Skeletal muscle tissue (tissue), 4 donors: ENCODE measurements around the gene KY. TPM values are rescaled to one million over a fixed set of nuclear protein-coding genes. Genes with fewer than 3 reads are reported as not detected.

ENCODE experiments used
- H3K27ac ChIP-seq: one replicate; pipeline ENCODE4 v1.7.0; 2013; ENCODE audit warnings: mild to moderate bottlenecking, low read depth, low read length, inconsistent platforms
- H3K27me3 ChIP-seq, 3 donors: one replicate each; pipeline ENCODE4 v1.7.0; 2013; ENCODE audit warnings: low read length in 3 of 3; ENCODE audit not compliant: control insufficient read depth in 3 of 3, insufficient read depth in 3 of 3
- H3K36me3 ChIP-seq, 3 donors: one replicate each; pipeline ENCODE4 v1.7.0; 2013; ENCODE audit warnings: low read length in 3 of 3; ENCODE audit not compliant: control insufficient read depth in 3 of 3, insufficient read depth in 3 of 3
- H3K4me1 ChIP-seq, 3 donors: one replicate each; pipeline ENCODE4 v1.7.0; 2013; ENCODE audit warnings: low read length in 3 of 3, mild to moderate bottlenecking in 3 of 3; ENCODE audit not compliant: control insufficient read depth in 3 of 3, insufficient read depth in 3 of 3
- H3K4me3 ChIP-seq, 3 donors: one replicate each; pipeline ENCODE4 v1.7.0; 2013; ENCODE audit warnings: low read length in 3 of 3
- H3K9ac ChIP-seq, 3 donors: one replicate each; pipeline ENCODE4 v1.7.0; 2013; ENCODE audit warnings: low read length in 3 of 3, mild to moderate bottlenecking in 3 of 3, moderate library complexity in 2 of 3, low read depth in 1 of 3
- H3K9me3 ChIP-seq, 3 donors: one replicate each; pipeline ENCODE4 v1.7.0; 2013; ENCODE audit warnings: low read length in 3 of 3; ENCODE audit not compliant: control insufficient read depth in 3 of 3
- total RNA-seq: library from RNA; depleted of rRNA; stranded (reverse); fragments of >200 nt; gene quantifications from one replicate; pipeline ENCODE4 v1.2.3, GENCODE V29; 2014
- donor health status: Osteomylitis.

Gene KY
- total RNA-seq, 1 donor from 2014 or later: 61.6 TPM

GRCh38 chr3:134563601-134564000 lies 87.2 kb downstream of the KY start:
- H3K9ac ChIP-seq: no peak overlapping the region
- H3K27ac ChIP-seq: no peak overlapping the region
- H3K4me3 ChIP-seq: no peak overlapping the region
- no peaks in the 10 kb centered on the region for H3K9me3 ChIP-seq
- no peaks in the 10 kb centered on the region for H3K4me1 ChIP-seq
- no peaks in the 10 kb centered on the region for H3K27me3 ChIP-seq
- peaks cover 7 to 33% (median 26%) of the 10 kb centered on the region in 3 donors for H3K36me3 ChIP-seq

- H3K9me3 ChIP-seq: no peaks in the 10 kb centered on the region
- no peak overlapping the region for H3K9ac ChIP-seq
- no peak overlapping the region for H3K27ac ChIP-seq
- H3K4me1 ChIP-seq: no peaks in the 10 kb centered on the region
- H3K36me3 ChIP-seq: peaks cover 7 to 35% (median 27%) of the 10 kb centered on the region in 3 donors
- no peak overlapping the region for H3K4me3 ChIP-seq
- no peaks in the 10 kb centered on the region for H3K27me3 ChIP-seq
Observed at GRCh38 chr3:134562055-134562454, 88.8 kb downstream of the KY start.

- no peak overlapping the region for H3K27ac ChIP-seq
- H3K9me3 ChIP-seq: no peaks in the 10 kb centered on the region
- no peaks in the 10 kb centered on the region for H3K4me1 ChIP-seq
- H3K36me3 ChIP-seq: peaks cover 7 to 35% (median 25%) of the 10 kb centered on the region in 3 donors
- no peaks in the 10 kb centered on the region for H3K27me3 ChIP-seq
- no peak overlapping the region for H3K4me3 ChIP-seq
- H3K9ac ChIP-seq: no peak overlapping the region
Observed at GRCh38 chr3:134559591-134559990, 91.2 kb downstream of the KY start.

Other genes starting within 250 kb of the KY start
- gene ANAPC13, start 165.0 kb downstream of the KY start, total RNA-seq: 38.6 TPM
- 60.5 TPM for gene CEP63, start 165.0 kb downstream of the KY start, total RNA-seq
- 5.7 TPM for gene EPHB1, start 144.2 kb upstream of the KY start, total RNA-seq